Skeletal muscle satellite cell (primary cell): ENCODE data around the gene NCKAP5.

Experiments
- H3K27me3 ChIP-seq: 2 replicates; pipeline ENCODE4 v1.7.0; 2013; ENCODE audit warnings: low read length; ENCODE audit not compliant: control insufficient read depth, insufficient read depth
- H3K36me3 ChIP-seq: 2 replicates; pipeline ENCODE4 v1.7.0; 2013; ENCODE audit warnings: mild to moderate bottlenecking, control low read depth, low read length; ENCODE audit not compliant: insufficient read depth
- H3K4me1 ChIP-seq: 2 replicates; pipeline ENCODE4 v1.7.0; 2013; ENCODE audit warnings: low read length; ENCODE audit not compliant: control insufficient read depth, insufficient read depth
- H3K4me2 ChIP-seq: 2 replicates; pipeline ENCODE4 v1.7.0; 2013; ENCODE audit warnings: mild to moderate bottlenecking, low read length
- H3K4me3 ChIP-seq: 2 replicates; pipeline ENCODE4 v1.7.0; 2013; ENCODE audit warnings: low read length
- H3K9ac ChIP-seq: 2 replicates; pipeline ENCODE4 v1.7.0; 2013; ENCODE audit warnings: mild to moderate bottlenecking, low read depth, low read length, moderate library complexity
- H3K9me3 ChIP-seq: replicated peaks from 2 replicates; pipeline ENCODE4 v1.7.0; 2013; ENCODE audit warnings: mild to moderate bottlenecking, control low read depth, low read length

The NCKAP5 gene

DNA sequence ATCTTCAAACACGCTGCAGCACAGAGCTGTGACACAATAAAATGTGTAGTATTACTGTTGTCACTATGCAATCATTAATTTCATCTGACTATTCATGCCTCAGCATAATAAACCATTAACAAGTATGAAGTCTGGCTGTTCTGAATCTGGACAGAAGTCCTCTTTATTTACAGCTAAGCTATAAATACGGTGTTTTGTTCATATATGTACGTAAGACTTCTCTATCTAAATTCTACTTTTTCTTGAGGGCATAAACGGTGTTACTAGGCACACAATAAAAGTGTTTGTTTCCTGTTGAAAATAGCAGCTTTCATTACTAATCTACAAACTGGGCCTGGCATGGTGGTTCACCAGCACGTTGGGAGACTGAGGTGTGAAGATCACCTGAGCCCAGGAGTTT is 443.8 kb downstream of the NCKAP5 start:
- Histone ChIP-seq H3K36me3 (no peaks in the 10 kb centered on the region), H3K27me3 (no peaks in the 10 kb centered on the region), H3K4me2 (no peak overlapping the region), H3K4me3 (no peak overlapping the region), H3K9me3 (no peaks in the 10 kb centered on the region), H3K9ac (no peak overlapping the region), H3K4me1 (no peaks in the 10 kb centered on the region)

DNA sequence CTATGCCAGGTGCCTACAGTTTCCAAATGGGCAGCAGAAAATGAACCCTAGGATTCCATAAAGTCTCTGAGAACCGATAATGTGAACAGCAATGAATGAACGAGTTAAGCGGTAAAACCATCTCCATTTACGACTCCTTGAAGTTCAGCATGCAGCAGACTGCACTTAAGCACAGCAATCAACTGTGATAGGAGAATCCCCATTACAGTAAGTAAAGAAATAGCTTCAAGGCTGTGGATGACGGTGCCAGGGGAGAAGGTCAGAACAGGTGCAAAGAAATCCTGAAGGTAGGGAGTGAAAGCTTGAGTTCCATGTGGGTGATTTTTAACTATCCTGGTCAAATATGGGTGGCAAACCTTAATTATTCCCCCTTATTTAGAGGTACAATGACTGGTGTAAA is 444.4 kb downstream of the NCKAP5 start:
- no peak overlapping the region for H3K4me2 ChIP-seq
- H3K9ac ChIP-seq: no peak overlapping the region
- no peaks in the 10 kb centered on the region for H3K36me3 ChIP-seq
- no peaks in the 10 kb centered on the region for H3K27me3 ChIP-seq
- H3K4me3 ChIP-seq: no peak overlapping the region
- no peaks in the 10 kb centered on the region for H3K9me3 ChIP-seq
- no peaks in the 10 kb centered on the region for H3K4me1 ChIP-seq

DNA sequence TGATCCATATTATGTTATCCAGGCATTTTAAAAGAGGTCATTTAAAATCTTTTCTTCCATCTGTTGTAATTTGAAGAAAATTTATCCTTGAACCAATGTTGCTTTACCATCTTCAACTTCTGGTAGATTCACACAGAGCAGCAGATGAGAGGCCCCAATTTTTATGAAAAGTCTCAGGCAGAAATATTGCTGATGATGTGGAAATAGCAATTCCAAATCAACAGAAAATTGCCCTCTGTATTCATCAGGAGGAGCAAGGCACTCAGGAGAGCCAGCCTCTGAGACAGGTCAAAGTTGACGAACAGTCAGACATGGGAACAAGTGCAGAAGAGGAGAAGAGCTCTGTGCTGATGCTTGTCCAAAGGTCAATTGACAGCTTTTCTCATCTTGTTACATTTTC is 444.9 kb downstream of the NCKAP5 start:
- Histone ChIP-seq H3K4me2 (no peak overlapping the region), H3K36me3 (no peaks in the 10 kb centered on the region), H3K4me1 (no peaks in the 10 kb centered on the region), H3K4me3 (no peak overlapping the region), H3K9me3 (no peaks in the 10 kb centered on the region), H3K27me3 (no peaks in the 10 kb centered on the region), H3K9ac (no peak overlapping the region)

DNA sequence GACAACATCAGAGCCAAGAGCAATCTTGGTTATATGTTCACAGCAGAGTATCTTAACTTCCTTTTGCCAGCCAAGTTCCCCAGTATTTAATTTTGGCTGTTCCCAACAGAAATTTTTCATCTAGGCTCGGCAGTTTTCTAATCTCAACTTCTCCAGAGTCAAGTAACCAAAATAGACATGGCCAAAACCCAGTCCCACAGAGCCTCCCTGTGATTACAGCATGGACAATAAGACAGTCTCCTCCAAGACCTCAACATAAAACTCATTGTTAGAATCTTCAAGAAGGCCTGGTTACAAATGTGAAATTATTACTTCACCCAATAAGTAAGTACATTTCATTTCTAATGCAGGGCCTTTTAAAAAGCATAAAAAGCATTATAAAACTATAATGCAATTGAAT is 445.7 kb downstream of the NCKAP5 start:
- H3K4me2 ChIP-seq: no peak overlapping the region
- no peaks in the 10 kb centered on the region for H3K36me3 ChIP-seq
- no peaks in the 10 kb centered on the region for H3K9me3 ChIP-seq
- H3K4me3 ChIP-seq: no peak overlapping the region
- H3K27me3 ChIP-seq: no peaks in the 10 kb centered on the region
- H3K9ac ChIP-seq: no peak overlapping the region
- H3K4me1 ChIP-seq: no peaks in the 10 kb centered on the region

DNA sequence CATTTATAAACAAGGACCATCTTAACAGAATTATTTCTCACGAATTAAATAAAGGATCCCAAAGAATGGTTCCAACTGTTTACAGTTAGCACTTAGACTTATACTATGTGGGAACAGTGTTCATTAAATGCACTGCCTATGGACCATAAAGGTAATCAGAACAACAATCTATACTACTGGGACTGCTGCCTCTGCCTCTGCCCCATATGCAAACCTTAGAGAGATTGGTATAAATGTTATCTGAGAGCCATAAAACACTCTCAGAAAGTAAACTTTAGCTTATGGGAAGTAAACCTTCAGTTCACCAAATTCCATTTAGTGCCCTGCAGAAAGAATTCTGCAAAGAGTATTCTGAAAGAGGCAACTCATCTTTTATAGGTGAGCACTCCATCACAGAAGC is 448.0 kb downstream of the NCKAP5 start:
- Histone ChIP-seq H3K4me3 (no peak overlapping the region), H3K27me3 (no peaks in the 10 kb centered on the region), H3K9me3 (no peaks in the 10 kb centered on the region), H3K36me3 (no peaks in the 10 kb centered on the region), H3K9ac (no peak overlapping the region), H3K4me1 (no peaks in the 10 kb centered on the region), H3K4me2 (no peak overlapping the region)

DNA sequence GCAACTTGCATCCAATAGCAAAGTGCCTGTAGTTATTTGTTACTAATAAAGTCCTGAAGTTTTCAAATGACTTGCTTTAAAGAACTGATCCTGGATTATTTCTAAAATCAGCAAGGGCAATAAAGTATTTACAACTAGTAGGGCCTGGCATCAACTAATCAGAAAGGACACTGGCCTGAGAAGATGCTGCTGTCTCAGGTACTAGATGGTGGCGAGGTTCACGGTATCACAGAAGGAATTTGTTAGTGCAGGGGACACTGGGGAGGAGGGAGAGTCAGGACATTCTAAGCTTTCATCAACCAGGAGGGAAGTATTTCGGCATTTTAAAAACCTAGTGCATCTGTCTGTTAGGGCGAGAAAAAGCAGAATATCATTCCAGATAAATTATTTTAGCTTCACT is 458.1 kb downstream of the NCKAP5 start:
- H3K4me3 ChIP-seq: no peak overlapping the region

DNA sequence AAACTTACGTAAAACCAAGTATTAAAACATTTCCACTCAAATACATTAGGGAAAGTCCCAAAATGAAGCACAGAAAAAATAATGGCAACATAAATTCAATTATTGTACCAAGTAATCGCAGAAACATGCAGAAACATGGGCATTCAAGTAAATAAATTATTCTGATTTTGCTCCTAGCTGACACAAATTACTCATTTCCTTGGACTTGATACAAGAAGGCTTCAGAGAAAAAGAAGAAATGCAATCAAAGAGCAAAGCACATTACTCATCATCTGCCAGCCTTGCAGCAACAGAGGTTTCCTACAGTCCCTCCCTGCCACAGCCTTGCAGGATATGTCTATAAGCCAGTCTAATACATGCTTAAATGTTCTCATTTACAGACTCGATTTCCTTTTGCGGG is 458.5 kb downstream of the NCKAP5 start:
- H3K36me3 ChIP-seq: no peaks in the 10 kb centered on the region
- no peak overlapping the region for H3K4me2 ChIP-seq
- no peak overlapping the region for H3K4me3 ChIP-seq
- H3K4me1 ChIP-seq: no peaks in the 10 kb centered on the region
- no peak overlapping the region for H3K9ac ChIP-seq
- H3K9me3 ChIP-seq: no peaks in the 10 kb centered on the region
- no peaks in the 10 kb centered on the region for H3K27me3 ChIP-seq

More for the DNA sequence above, 458.1 kb downstream of the NCKAP5 start:
- no peak overlapping the region for H3K4me2 ChIP-seq
- no peaks in the 10 kb centered on the region for H3K36me3 ChIP-seq
- no peaks in the 10 kb centered on the region for H3K27me3 ChIP-seq
- H3K4me1 ChIP-seq: no peaks in the 10 kb centered on the region
- H3K9me3 ChIP-seq: no peaks in the 10 kb centered on the region
- no peak overlapping the region for H3K9ac ChIP-seq

DNA sequence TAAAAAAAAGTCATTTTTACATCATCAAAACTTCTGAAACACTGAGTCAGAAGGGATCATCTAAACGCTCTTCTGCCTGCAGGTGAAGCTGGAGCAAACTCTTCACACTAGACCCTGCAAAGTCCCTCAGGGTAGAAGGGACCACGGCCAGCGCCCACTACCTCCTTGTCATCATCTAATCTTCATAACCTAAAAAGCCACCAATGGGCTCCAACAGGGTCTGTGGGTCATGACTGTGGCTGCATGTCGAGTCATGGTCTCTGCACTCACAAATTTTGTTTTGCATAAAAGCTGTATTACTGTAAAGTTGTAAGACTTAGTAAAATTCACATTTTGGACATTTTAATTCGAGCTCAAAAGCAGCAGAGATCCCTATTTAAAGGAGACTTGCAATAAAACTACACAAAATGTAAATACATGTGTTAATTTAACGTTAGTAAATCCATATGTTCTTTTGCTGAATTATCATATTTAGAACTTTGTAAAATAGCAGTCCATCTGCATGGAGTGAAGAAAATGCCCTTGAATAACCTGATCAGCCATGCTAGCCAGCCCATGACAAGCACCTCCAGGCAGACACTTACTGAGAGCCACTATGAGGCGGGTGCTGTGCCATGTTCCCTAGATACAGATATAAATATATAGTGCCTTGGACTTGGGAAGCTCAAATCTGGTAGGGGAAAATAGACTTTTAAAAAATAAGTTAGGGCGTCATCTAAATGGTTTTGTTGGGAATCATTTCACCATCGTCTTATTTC is 461.0 kb downstream of the NCKAP5 start:
- no peak overlapping the region for H3K4me3 ChIP-seq
- H3K4me2 ChIP-seq: no peak overlapping the region
- no peaks in the 10 kb centered on the region for H3K27me3 ChIP-seq
- H3K9ac ChIP-seq: no peak overlapping the region
- H3K9me3 ChIP-seq: no peaks in the 10 kb centered on the region
- no peaks in the 10 kb centered on the region for H3K4me1 ChIP-seq
- H3K36me3 ChIP-seq: no peaks in the 10 kb centered on the region

DNA sequence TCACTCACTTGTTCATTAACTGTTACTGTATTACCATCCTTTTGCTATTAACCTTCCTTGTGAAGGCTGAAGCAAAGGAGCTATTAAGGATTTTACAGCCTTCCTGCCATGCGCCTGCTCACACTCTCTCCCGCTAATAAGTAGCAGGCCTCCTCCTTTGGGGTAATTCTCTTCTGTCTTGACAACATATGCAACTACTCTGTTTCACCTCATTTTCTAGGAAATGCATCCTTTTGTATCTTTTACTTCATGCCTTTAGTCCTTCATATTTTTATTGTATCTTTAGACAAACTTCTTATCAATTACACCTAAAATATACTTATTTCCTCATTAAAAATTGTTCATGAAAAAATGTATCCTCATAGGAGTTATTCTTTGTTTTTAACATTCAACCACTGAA is 463.4 kb downstream of the NCKAP5 start:
- Histone ChIP-seq H3K27me3 (no peaks in the 10 kb centered on the region), H3K9ac (no peak overlapping the region), H3K4me2 (no peak overlapping the region), H3K4me3 (no peak overlapping the region), H3K9me3 (no peaks in the 10 kb centered on the region), H3K4me1 (no peaks in the 10 kb centered on the region), H3K36me3 (no peaks in the 10 kb centered on the region)

DNA sequence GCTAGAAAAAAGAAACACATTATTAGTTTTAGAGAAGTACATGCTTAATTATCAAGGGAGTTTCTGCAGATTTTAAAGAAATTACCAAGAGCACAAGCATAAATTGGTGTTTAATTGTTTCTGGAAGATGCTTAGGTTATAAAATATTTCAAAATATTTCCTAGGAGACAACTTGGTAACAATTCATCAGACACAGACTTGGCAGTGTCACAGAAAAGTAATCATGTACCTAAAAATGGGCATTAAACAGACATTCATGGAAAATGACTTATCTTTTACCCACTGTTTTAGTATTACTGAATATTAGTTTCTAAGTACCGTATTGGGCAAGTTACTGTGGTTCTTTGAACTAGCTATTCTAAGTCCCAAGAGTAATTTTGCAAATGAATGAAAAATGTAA is 469.5 kb downstream of the NCKAP5 start:
- Histone ChIP-seq H3K4me3 (no peak overlapping the region), H3K4me1 (no peaks in the 10 kb centered on the region), H3K9me3 (no peaks in the 10 kb centered on the region), H3K36me3 (no peaks in the 10 kb centered on the region), H3K9ac (no peak overlapping the region), H3K4me2 (no peak overlapping the region), H3K27me3 (no peaks in the 10 kb centered on the region)

DNA sequence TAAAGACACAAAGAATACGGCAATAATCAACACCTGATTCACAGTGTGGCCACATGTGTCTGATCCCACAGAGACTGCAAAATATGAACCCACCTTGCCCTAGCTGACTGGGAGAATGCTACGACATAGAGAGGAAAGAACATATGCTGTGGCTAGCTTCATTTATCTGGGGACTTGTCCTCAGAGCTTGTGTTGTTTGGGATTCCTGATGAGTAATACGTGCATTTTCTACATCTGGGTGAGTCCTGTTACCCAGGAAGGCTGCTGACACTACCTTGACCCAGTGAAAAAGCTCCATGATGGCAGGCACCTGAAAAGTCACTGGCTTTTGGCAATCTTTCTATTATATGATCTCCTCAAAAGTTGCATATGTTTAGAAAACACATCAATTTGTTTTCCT is 470.6 kb downstream of the NCKAP5 start:
- Histone ChIP-seq H3K4me1 (no peaks in the 10 kb centered on the region), H3K27me3 (no peaks in the 10 kb centered on the region), H3K9me3 (no peaks in the 10 kb centered on the region), H3K36me3 (no peaks in the 10 kb centered on the region), H3K9ac (no peak overlapping the region), H3K4me3 (no peak overlapping the region), H3K4me2 (no peak overlapping the region)

DNA sequence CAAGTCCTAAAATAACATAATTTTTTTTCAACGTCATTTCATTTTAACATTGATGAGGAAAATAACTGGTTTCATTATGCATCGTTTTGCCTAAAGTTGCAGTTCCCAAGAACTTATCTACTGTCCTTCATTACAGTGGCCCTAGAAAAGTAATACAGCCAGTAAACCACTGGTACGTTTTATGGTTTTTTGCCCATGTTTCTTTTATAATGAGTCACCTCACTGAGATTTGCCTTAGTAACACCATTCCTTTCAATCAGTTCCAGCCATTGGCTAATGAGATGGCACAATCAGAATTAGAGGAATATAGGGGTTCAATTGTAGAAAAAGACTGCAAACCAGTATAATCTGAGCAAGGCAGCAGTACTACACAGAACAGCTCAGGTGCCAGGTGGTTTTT is 475.7 kb downstream of the NCKAP5 start:
- Histone ChIP-seq H3K27me3 (no peaks in the 10 kb centered on the region), H3K4me1 (no peaks in the 10 kb centered on the region), H3K9me3 (no peaks in the 10 kb centered on the region), H3K4me2 (no peak overlapping the region), H3K4me3 (no peak overlapping the region), H3K36me3 (no peaks in the 10 kb centered on the region), H3K9ac (no peak overlapping the region)
